HepG2 (cell line): ENCODE measurements around the gene SMARCA2. TPM values are rescaled to one million over a fixed set of nuclear protein-coding genes. Genes with fewer than 3 reads are reported as not detected.

Experiments
- ATAC-seq: fragments of 200-7000 bp; cut with Tn5 transposase; 3 replicates; pipeline ENCODE4 v1.9.1; 2020; ENCODE audit warnings: mild to moderate bottlenecking, moderate library complexity
- BruUV-seq: library from RNA; stranded (reverse); fragments of 400-500 nt; replicated peaks from 2 replicates; lab custom pipeline; 2021; lab: Mats Ljungman, UMichigan
- CTCF ChIA-PET: fragments of 300-600 bp; formaldehyde crosslinking; extraction: SDS; loops from one replicate; lab custom pipeline; 2021; ENCODE audit warnings: low total read pairs, inconsistent platforms, low intra/inter-chr PET ratio; lab: Yijun Ruan, JAX
- POLR2A ChIA-PET: fragments of 350-600 bp; sonication (Branson Sonifier 250); formaldehyde crosslinking; loops from one replicate; lab custom pipeline; 2020; ENCODE audit warnings: antibody characterized with exemption, inconsistent platforms; lab: Yijun Ruan, JAX
- DNase-seq: peaks from one replicate; pipeline ENCODE4 v3.0.0-alpha.2; 2015; ENCODE audit warnings: low spot score
- FAIRE-seq: peaks from 3 replicates; lab custom pipeline; 2011; peaks lifted over from hg19 to GRCh38; lab: Jason Lieb, UNC
- H2AFZ ChIP-seq: one replicate; pipeline ENCODE4 v1.6.1; 2011; ENCODE audit warnings: low read length, inconsistent platforms
- H3K27ac ChIP-seq: fragments of 300-600 bp; 3 replicates; pipeline ENCODE4 v1.8.0; 2011; ENCODE audit warnings: mixed run types, mild to moderate bottlenecking, mixed read lengths, low read length, inconsistent platforms; ENCODE audit not compliant: insufficient read depth; ENCODE audit errors: extremely low read length
- H3K27me3 ChIP-seq, 2 experiments: fragments of 200-600 bp in 1 of 2; 2 replicates in 1 of 2; 3 replicates in 1 of 2; pipeline versions ENCODE4 v1.6.0 to v1.8.0; 2011; ENCODE audit warnings: low read length in 2 of 2, mild to moderate bottlenecking in 2 of 2, moderate library complexity in 2 of 2, inconsistent platforms in 1 of 2; ENCODE audit not compliant: insufficient read depth in 2 of 2, control insufficient read depth in 1 of 2
- H3K36me3 ChIP-seq, 2 experiments: fragments of 200-600 bp in 1 of 2; replicated peaks in 1 of 2; 2 replicates in 1 of 2; 3 replicates in 1 of 2; pipeline versions ENCODE4 v1.5.1 to v1.8.0; 2011; ENCODE audit warnings: low read length in 2 of 2, inconsistent platforms in 1 of 2; ENCODE audit not compliant: insufficient read depth in 2 of 2, control insufficient read depth in 1 of 2
- H3K4me1 ChIP-seq: 2 replicates; pipeline ENCODE4 v1.5.1; 2012; ENCODE audit warnings: low read length, inconsistent platforms; ENCODE audit not compliant: insufficient read depth
- H3K4me2 ChIP-seq: 2 replicates; pipeline ENCODE4 v1.6.0; 2011; ENCODE audit warnings: low read depth, low read length, inconsistent platforms
- H3K4me3 ChIP-seq, 3 experiments: fragments of 200-600 bp in 1 of 3; sonication (generic), shearing (Covaris generic) in 1 of 3; replicated peaks in 1 of 3; 2 replicates each; pipeline ENCODE4 v1.5.1; 2011 to 2016; ENCODE audit warnings: low read length in 3 of 3, inconsistent platforms in 2 of 3, low read depth in 2 of 3, mild to moderate bottlenecking in 2 of 3, control low read depth in 1 of 3, mixed read lengths in 1 of 3; ENCODE audit not compliant: insufficient read depth in 1 of 3
- H3K79me2 ChIP-seq: one replicate; pipeline ENCODE4 v1.6.1; 2011; ENCODE audit warnings: low read length, inconsistent platforms; ENCODE audit not compliant: insufficient read depth
- H3K9ac ChIP-seq: 2 replicates; pipeline ENCODE4 v1.6.0; 2011; ENCODE audit warnings: mild to moderate bottlenecking, low read depth, low read length, inconsistent platforms; ENCODE audit not compliant: insufficient read depth
- H3K9me3 ChIP-seq: 2 replicates; pipeline ENCODE4 v1.5.1; 2012; ENCODE audit warnings: mild to moderate bottlenecking, low read length
- H4K20me1 ChIP-seq: 2 replicates; pipeline ENCODE4 v1.6.0; 2011; ENCODE audit warnings: inconsistent platforms, mild to moderate bottlenecking, low read length, moderate library complexity; ENCODE audit not compliant: insufficient read depth
- ATF3 ChIP-seq: sonication (generic); formaldehyde crosslinking; IDR thresholded peaks from 2 replicates; pipeline ENCODE4 v1.4.0; 2020; ENCODE audit warnings: missing genetic modification reagents
- ATRX ChIP-seq: sonication (generic); formaldehyde crosslinking; IDR thresholded peaks from 2 replicates; pipeline ENCODE4 v1.4.0; 2020; ENCODE audit warnings: missing genetic modification reagents, borderline replicate concordance
- FOSL1 ChIP-seq: sonication (generic); formaldehyde crosslinking; IDR thresholded peaks from 2 replicates; pipeline ENCODE4 v1.9.0; 2021; ENCODE audit warnings: missing genetic modification reagents, borderline replicate concordance
- FOXK2 ChIP-seq: fragments of 450-650 bp; IDR thresholded peaks from 2 replicates; pipeline ENCODE4 v1.6.1; 2016
- ISX ChIP-seq: sonication (generic); formaldehyde crosslinking; conservative IDR thresholded peaks from 2 replicates; pipeline ENCODE4 v1.5.0; 2020; ENCODE audit warnings: missing genetic modification reagents
- MXD3 ChIP-seq: IDR thresholded peaks from 2 replicates; pipeline ENCODE4 v1.6.1; 2016; ENCODE audit warnings: mild to moderate bottlenecking, missing biosample characterization, missing genetic modification reagents
- TRAFD1 ChIP-seq: sonication (generic); formaldehyde crosslinking; IDR thresholded peaks from 2 replicates; pipeline ENCODE4 v1.5.1; 2020; ENCODE audit warnings: missing genetic modification reagents, mild to moderate bottlenecking, borderline replicate concordance
- ZFY ChIP-seq: sonication (generic); formaldehyde crosslinking; IDR thresholded peaks from 2 replicates; pipeline ENCODE4 v1.4.0; 2020; ENCODE audit warnings: missing genetic modification reagents
- ZNF800 ChIP-seq: sonication (generic); formaldehyde crosslinking; IDR thresholded peaks from 2 replicates; pipeline ENCODE4 v1.4.0; 2020; ENCODE audit warnings: missing genetic modification reagents
- WGBS: methylation state at CpG from one replicate; pipeline ENCODE4 v1.1.6; 2017; ENCODE audit warnings: low lambda C conversion rate; 5-methylcytosine and 5-hydroxymethylcytosine counted together
- in situ Hi-C: cut with HindIII; loops from 2 replicates; pipeline ENCODE4 v1.10.0; 2017; ENCODE audit warnings: low pct_unique_long_range_greater_than_20kb; ENCODE audit not compliant: extremely low pct_ligation_motif_present
- intact Hi-C: fragments of 100-400 bp; cut with micrococcal nuclease; formaldehyde crosslinking; loops from one replicate; pipeline ENCODE4 v1.10.0; 2022; ENCODE audit not compliant: unreplicated experiment
- polyA plus RNA-seq, 8 experiments: library from polyadenylated mRNA; depleted of rRNA in 3 of 8; stranded (reverse) in 7 of 8; unstranded in 1 of 8; fragments of >200 nt; fragmentation: Illumina TruSeq in 4 of 8; extraction: Trizol in 4 of 8; gene quantifications; 2 replicates each; pipeline versions ENCODE4 v1.2.1 to v1.2.3, GENCODE V29; 2011 to 2016; ENCODE audit warnings: low read depth in 4 of 8, missing spikeins in 1 of 8, mixed read lengths in 1 of 8; ENCODE audit not compliant: insufficient read depth in 1 of 8
- total RNA-seq, 5 experiments: library from RNA; depleted of rRNA; stranded (reverse); fragments of >200 nt; fragmentation: Illumina TruSeq; extraction: Trizol; gene quantifications; 2 replicates each; pipeline ENCODE4 v1.2.3, GENCODE V29; 2016; ENCODE audit warnings: low read depth in 1 of 5

SMARCA2 gene
- total and polyA plus RNA-seq, 2 of the 13 experiments (the other 11 are each of a cell fraction or from before 2014, with no cell fraction given), result 22.5 to 23.7 TPM

- ATAC-seq, result no peak
Measured at GRCh38 chr9:2120926-2121689, 106.0 kb downstream of the SMARCA2 start.

GRCh38 chr9:2122299-2122698 lies 107.2 kb downstream of the SMARCA2 start:
- intact Hi-C loops, result loop anchor here (10.0 kb wide), 1 partner anchor 713 kb away; no protein-coding TSS in a partner anchor
- in situ Hi-C loops, result no loop called here
- ChIA-PET CTCF (no interaction called here), POLR2A (no interaction called here)
- ATAC-seq (no peak), FAIRE-seq (no peak), DNase-seq (no peak)
- BruUV-seq, result no TSS peak
- Histone ChIP-seq H3K9ac (no peak overlapping the region), H3K9me3 (no peaks in the 10 kb centered on the region), H3K4me2 (no peak overlapping the region), H3K27ac (no peak overlapping the region), H3K4me3 (no peak overlapping the region), H2AFZ (no peak overlapping the region), H3K36me3 (peaks cover 6 to 15% of the 10 kb centered on the region in 2 experiments; a peak in 4 of 5 replicates), H4K20me1 (no peaks in the 10 kb centered on the region), H3K27me3 (no peaks in the 10 kb centered on the region), H3K79me2 (no peaks in the 10 kb centered on the region), H3K4me1 (no peaks in the 10 kb centered on the region)
- 91% methylated on average over 3 of the region's 3 CpGs for WGBS
- TF ChIP-seq TRAFD1 (no peak), ISX (CRISPR knock-in tag) (no peak), MXD3 (CRISPR knock-in tag) (no peak), FOXK2 (no peak), ZFY (no peak), ATF3 (CRISPR knock-in tag) (no peak), ZNF800 (CRISPR knock-in tag) (no peak), ATRX (CRISPR knock-in tag) (no peak)

More at GRCh38 chr9:2120926-2121689, 106.0 kb downstream of the SMARCA2 start:
- Histone ChIP-seq H3K4me3 (no peak overlapping the region), H4K20me1 (no peaks in the 10 kb centered on the region), H3K9me3 (no peaks in the 10 kb centered on the region), H3K27me3 (no peaks in the 10 kb centered on the region), H3K9ac (no peak overlapping the region), H3K27ac (no peak overlapping the region), H3K4me2 (no peak overlapping the region), H3K4me1 (no peaks in the 10 kb centered on the region), H2AFZ (no peak overlapping the region), H3K36me3 (peaks cover 6 to 12% of the 10 kb centered on the region in 2 experiments; a peak in 4 of 5 replicates), H3K79me2 (no peaks in the 10 kb centered on the region)
- in situ Hi-C loops, result no loop called here
- TF ChIP-seq FOSL1 (CRISPR knock-in tag), result no peak
- 96% methylated on average over 3 of the region's 3 CpGs for WGBS
- intact Hi-C loops, result loop anchor here (10.0 kb wide), 1 partner anchor 714 kb away; no protein-coding TSS in a partner anchor
- DNase-seq (no peak), FAIRE-seq (no peak)
- ChIA-PET CTCF (no interaction called here), POLR2A (no interaction called here)
- no TSS peak for BruUV-seq
